Activated CD8-positive, alpha-beta memory T cell treated with anti-CD3 and anti-CD28 coated beads, Interleukin-2, amount 50 U/mL, for 48 hours (primary cell): ENCODE measurements around the gene SRPK1.

Source experiments
- DNase-seq: peaks from one replicate; pipeline ENCODE4 v3.0.0-alpha.2; 2020

Gene SRPK1

GRCh38 chr6:35810971-35811698 is 109.8 kb downstream of the SRPK1 start:
- DNase-seq, result no peak

- no peak for DNase-seq
These were observed 111.1 kb downstream of the SRPK1 start for GRCh38 chr6:35809809-35810208.

- DNase-seq, result no peak
These were observed 112.2 kb downstream of the SRPK1 start for GRCh38 chr6:35808688-35809087.

- DNase-seq, result peak; percentile 81
These were observed 115.7 kb downstream of the SRPK1 start, which contains the start of gene LHFPL5 for GRCh38 chr6:35804996-35805736. Gene LHFPL5 (plus strand): TSS chr6:35805352. CDS start chr6:35805671, 319 bp downstream.

GRCh38 chr6:35801148-35801547 is 119.8 kb downstream of the SRPK1 start:
- DNase-seq, result no peak

GRCh38 chr6:35798706-35799105 is 122.2 kb downstream of the SRPK1 start:
- no peak for DNase-seq

- no peak for DNase-seq
These were observed 122.9 kb downstream of the SRPK1 start for GRCh38 chr6:35797837-35798526.

- no peak for DNase-seq
These were observed 124.7 kb downstream of the SRPK1 start for GRCh38 chr6:35796236-35796635.

- no peak for DNase-seq
These were observed 125.3 kb downstream of the SRPK1 start for GRCh38 chr6:35795453-35796071.

- DNase-seq, result no peak
These were observed 126.1 kb downstream of the SRPK1 start for GRCh38 chr6:35794536-35795452.

GRCh38 chr6:35790683-35791082 is 130.2 kb downstream of the SRPK1 start:
- DNase-seq, result no peak

GRCh38 chr6:35788423-35788982 is 132.4 kb downstream of the SRPK1 start:
- no peak for DNase-seq

GRCh38 chr6:35787266-35788218 is 133.4 kb downstream of the SRPK1 start:
- no peak for DNase-seq

- DNase-seq, result no peak
These were observed 134.1 kb downstream of the SRPK1 start for GRCh38 chr6:35786810-35787209.

- DNase-seq, result no peak
These were observed 134.6 kb downstream of the SRPK1 start for GRCh38 chr6:35786272-35786671.

- no peak for DNase-seq
These were observed 136.7 kb downstream of the SRPK1 start for GRCh38 chr6:35784200-35784599.
